GM23248 (cell line): Measurements from ENCODE around the gene SNAI3. TPM values are rescaled to one million over a fixed set of nuclear protein-coding genes. Genes with fewer than 3 reads are reported as not detected.

ENCODE experiments used
- DNase-seq: peaks from one replicate; pipeline ENCODE4 v3.0.0-alpha.2; 2015
- H2AFZ ChIP-seq: fragments of 200-600 bp; sonication (generic); 2 replicates; pipeline ENCODE4 v1.6.1; 2016; ENCODE audit warnings: antibody characterized with exemption
- H3F3A ChIP-seq: fragments of 200-600 bp; sonication (generic); 2 replicates; pipeline ENCODE4 v1.6.1; 2016; ENCODE audit warnings: mild to moderate bottlenecking, antibody characterized with exemption, mixed run types; ENCODE audit not compliant: insufficient read depth
- H3K27ac ChIP-seq: fragments of 200-600 bp; sonication (generic); 2 replicates; pipeline ENCODE4 v1.5.1; 2016; ENCODE audit warnings: mild to moderate bottlenecking
- H3K27me3 ChIP-seq: fragments of 200-600 bp; sonication (generic); replicated peaks from 2 replicates; pipeline ENCODE4 v1.6.1; 2016; ENCODE audit warnings: mild to moderate bottlenecking; ENCODE audit not compliant: insufficient read depth
- H3K36me3 ChIP-seq: fragments of 200-600 bp; sonication (generic); 2 replicates; pipeline ENCODE4 v1.6.1; 2016; ENCODE audit warnings: low read depth, mild to moderate bottlenecking
- H3K4me1 ChIP-seq: fragments of 200-600 bp; sonication (generic); 2 replicates; pipeline ENCODE4 v1.6.1; 2016; ENCODE audit warnings: mild to moderate bottlenecking; ENCODE audit not compliant: insufficient read depth
- H3K4me2 ChIP-seq: fragments of 200-600 bp; sonication (generic); one replicate; pipeline ENCODE4 v1.6.1; 2016; ENCODE audit warnings: mild to moderate bottlenecking; ENCODE audit not compliant: unreplicated experiment
- H3K4me3 ChIP-seq: fragments of 200-600 bp; sonication (generic); 2 replicates; pipeline ENCODE4 v1.5.1; 2016; ENCODE audit warnings: mild to moderate bottlenecking
- H3K79me2 ChIP-seq: fragments of 200-600 bp; sonication (generic); 2 replicates; pipeline ENCODE4 v1.6.1; 2016; ENCODE audit warnings: mild to moderate bottlenecking; ENCODE audit not compliant: insufficient read depth
- H3K9ac ChIP-seq: fragments of 200-600 bp; sonication (generic); 2 replicates; pipeline ENCODE4 v1.6.1; 2016; ENCODE audit warnings: mild to moderate bottlenecking
- H3K9me2 ChIP-seq: fragments of 200-600 bp; sonication (generic); 2 replicates; pipeline ENCODE4 v1.6.1; 2016; ENCODE audit warnings: mixed run types, mild to moderate bottlenecking, moderate library complexity; ENCODE audit not compliant: insufficient read depth
- H3K9me3 ChIP-seq: fragments of 200-600 bp; sonication (generic); one replicate; pipeline ENCODE4 v1.6.1; 2017; ENCODE audit warnings: low read depth
- H4K20me1 ChIP-seq: fragments of 200-600 bp; sonication (generic); 2 replicates; pipeline ENCODE4 v1.6.0; 2016; ENCODE audit not compliant: insufficient read depth
- EZH2 ChIP-seq: fragments of 200-600 bp; sonication (generic); IDR thresholded peaks from 2 replicates; pipeline ENCODE4 v1.6.1; 2018; ENCODE audit warnings: antibody characterized with exemption, mild to moderate bottlenecking; ENCODE audit not compliant: insufficient read depth, poor library complexity, severe bottlenecking
- EZH2phosphoT487 ChIP-seq: fragments of 200-600 bp; sonication (generic); IDR thresholded peaks from 2 replicates; pipeline ENCODE4 v1.6.1; 2018; ENCODE audit warnings: antibody characterized with exemption, moderate library complexity, mild to moderate bottlenecking, low read depth; ENCODE audit not compliant: insufficient read depth
- WGBS, 2 experiments: methylation state at CpG; one replicate each; pipeline ENCODE4 v1.1.6; 2015 to 2017; ENCODE audit warnings: low lambda C conversion rate in 2 of 2, low coverage in 1 of 2; ENCODE audit errors: missing lambda C conversion rate in 2 of 2; 5-methylcytosine and 5-hydroxymethylcytosine counted together
- in situ Hi-C: fragments of 300-500 bp; cut with MboI; formaldehyde crosslinking; loops from 2 replicates; pipeline ENCODE4 v1.15.0; 2020
- polyA plus RNA-seq: library from polyadenylated mRNA; unstranded; fragments of >200 nt; fragmentation: Nextera tagmentation; extraction: Ambion mirVana; gene quantifications from 2 replicates; pipeline ENCODE4 v1.2.1, GENCODE V29; 2016
- total RNA-seq: library from RNA; depleted of rRNA; stranded (reverse); fragments of >200 nt; shearing (Covaris generic); gene quantifications from 2 replicates; pipeline ENCODE4 v1.2.3, GENCODE V29; 2014

The SNAI3 gene
- total and polyA plus RNA-seq, 2 experiments from 2014 or later: 0.71 TPM; not detected in 1

GRCh38 chr16:88692861-88693260 is 6.6 kb upstream of the SNAI3 start:
- WGBS, 2 experiments: 79 to 80% methylated on average over 10 of the region's 10 CpGs
- DNase-seq: no peak
- Histone ChIP-seq H2AFZ (no peak overlapping the region), H3K27me3 (peaks cover 4% of the 10 kb centered on the region; the same call in 1 of the 2 replicates), H3K27ac (no peak overlapping the region), H3K4me2 (no peak overlapping the region), H3F3A (no peaks in the 10 kb centered on the region), H4K20me1 (no peaks in the 10 kb centered on the region), H3K9me2 (no peaks in the 10 kb centered on the region), H3K4me3 (no peak overlapping the region), H3K36me3 (no peaks in the 10 kb centered on the region), H3K79me2 (no peaks in the 10 kb centered on the region), H3K4me1 (no peaks in the 10 kb centered on the region), H3K9me3 (no peaks in the 10 kb centered on the region), H3K9ac (no peak overlapping the region)
- TF ChIP-seq EZH2: no peak
- TF ChIP-seq EZH2phosphoT487: no peak
- in situ Hi-C loops: no loop called here

DNA sequence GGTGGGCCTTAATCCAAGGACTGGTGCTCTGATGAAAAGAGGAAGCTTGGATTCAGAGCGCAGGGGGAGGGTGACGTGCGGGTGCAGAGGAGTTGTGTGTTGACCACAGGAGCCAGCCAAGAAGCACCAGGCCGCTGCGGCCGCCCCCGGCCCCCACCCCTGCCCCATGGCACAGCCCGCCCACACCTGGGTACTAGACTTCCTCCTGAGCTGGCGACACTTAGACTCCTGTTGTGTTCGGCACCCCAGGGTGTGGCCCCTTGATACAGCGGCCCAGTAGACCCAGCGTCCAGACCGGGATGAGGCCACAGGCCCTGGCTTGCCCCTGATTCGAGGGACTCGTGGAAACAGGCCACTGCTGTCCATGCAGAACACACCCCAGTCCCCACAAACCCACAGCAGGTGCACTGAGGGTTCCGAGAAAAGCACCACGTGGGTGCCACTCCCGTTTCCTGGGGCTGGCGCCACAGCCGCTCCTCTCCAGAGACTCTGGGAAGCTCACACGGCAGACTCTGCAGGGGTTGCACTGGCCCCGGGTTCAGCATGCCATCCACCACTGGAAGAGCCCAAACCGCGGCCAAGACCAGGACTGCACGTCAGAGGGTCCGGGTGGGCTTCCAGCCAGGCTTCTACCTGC is 5.7 kb upstream of the SNAI3 start:
- TF ChIP-seq EZH2 (no peak), EZH2phosphoT487 (no peak)
- no peaks in the 10 kb centered on the region for H3K4me1 ChIP-seq
- H3F3A ChIP-seq: no peaks in the 10 kb centered on the region
- peaks cover 10% of the 10 kb centered on the region for H3K27me3 ChIP-seq
- no peak overlapping the region for H3K9ac ChIP-seq
- H2AFZ ChIP-seq: no peak overlapping the region
- H3K4me3 ChIP-seq: no peak overlapping the region
- no peaks in the 10 kb centered on the region for H3K36me3 ChIP-seq
- H3K27ac ChIP-seq: no peak overlapping the region
- 79 to 82% methylated on average over 20 to 26 of the region's 26 CpGs for WGBS, 2 experiments
- H3K9me3 ChIP-seq: no peaks in the 10 kb centered on the region
- no peaks in the 10 kb centered on the region for H3K9me2 ChIP-seq
- DNase-seq: no peak
- no peak overlapping the region for H3K4me2 ChIP-seq
- in situ Hi-C loops: no loop called here
- no peaks in the 10 kb centered on the region for H4K20me1 ChIP-seq
- H3K79me2 ChIP-seq: no peaks in the 10 kb centered on the region

DNA sequence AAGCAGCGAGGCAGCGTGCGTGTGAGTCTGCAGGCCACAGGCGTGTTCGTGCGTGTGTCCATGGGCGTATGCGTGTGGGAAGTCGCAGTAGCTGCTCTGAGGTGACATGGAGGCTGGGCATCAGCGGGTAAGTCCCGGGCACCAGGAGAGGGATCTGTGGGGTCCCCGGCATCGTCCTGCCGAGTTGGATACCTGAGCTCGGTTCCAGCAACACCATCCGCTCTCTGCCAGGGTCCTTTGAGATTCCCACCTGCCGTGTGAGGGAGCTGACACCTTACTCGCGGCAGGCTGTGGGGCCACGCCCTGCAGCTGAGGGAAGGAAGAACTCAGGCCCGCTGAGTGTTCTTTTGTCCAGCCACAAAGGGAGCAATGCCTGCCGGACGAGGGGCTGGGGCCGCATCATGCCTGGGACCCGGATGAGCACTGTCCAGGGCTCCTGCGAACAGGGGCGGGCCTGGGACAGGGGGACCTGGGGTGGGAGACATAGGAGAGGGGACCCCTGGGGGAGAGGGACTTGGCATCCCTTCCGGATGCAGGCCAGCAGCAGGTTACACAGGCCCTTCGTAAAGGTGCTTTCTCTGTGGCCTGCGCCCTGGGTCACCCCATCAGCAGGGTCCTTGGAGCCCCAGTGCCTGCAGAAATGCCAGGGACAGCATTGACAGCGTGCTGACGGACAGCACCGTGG is 5.0 kb upstream of the SNAI3 start:
- in situ Hi-C loops: no loop called here

DNA sequence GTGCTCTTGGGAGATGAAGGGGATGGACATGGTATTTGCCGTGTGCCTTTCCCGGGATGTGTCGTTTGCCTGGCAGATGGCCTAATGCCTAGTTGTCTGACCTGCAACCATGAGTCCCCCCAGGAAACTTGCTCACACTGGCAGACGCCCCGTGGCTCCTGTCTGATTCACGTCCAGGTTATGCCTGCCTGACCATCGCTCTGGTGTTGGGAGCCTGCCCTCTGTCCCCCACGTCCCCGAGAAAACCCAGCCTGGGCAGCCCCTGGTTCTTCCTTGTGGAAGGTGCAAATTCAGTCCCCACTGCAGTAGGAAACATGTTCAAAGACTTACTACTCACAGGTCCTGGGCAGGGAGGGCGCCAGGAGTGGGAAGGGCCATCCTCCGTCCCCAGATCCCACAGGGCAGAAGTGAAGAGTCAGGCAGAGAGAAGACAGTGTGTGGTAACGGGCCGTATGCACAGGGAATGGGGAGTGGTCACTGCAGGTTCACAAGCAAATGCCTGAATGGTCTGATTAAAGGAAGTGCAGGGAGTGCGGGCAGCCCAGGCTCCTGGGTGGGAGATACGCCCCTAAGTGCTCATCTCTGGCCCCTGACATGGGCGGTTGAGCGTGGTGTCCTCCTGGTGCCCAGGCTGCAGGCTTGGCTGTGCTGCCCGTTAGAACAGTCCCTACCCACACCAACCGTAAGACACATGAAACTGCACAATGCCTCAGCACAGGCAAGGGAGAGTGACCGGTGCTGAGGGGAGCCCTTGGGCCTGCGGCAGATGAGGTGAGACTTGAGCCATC is 4.2 kb upstream of the SNAI3 start:
- no peak for DNase-seq
- in situ Hi-C loops: no loop called here
- WGBS, 2 experiments: 79 to 82% methylated on average over 20 to 21 of the region's 21 CpGs

More for the DNA sequence above, 5.0 kb upstream of the SNAI3 start:
- Histone ChIP-seq H2AFZ (no peak overlapping the region), H3K4me1 (no peaks in the 10 kb centered on the region), H3K27me3 (peaks cover 10% of the 10 kb centered on the region), H3K36me3 (no peaks in the 10 kb centered on the region), H3K9ac (no peak overlapping the region), H3K27ac (no peak overlapping the region), H3K9me2 (no peaks in the 10 kb centered on the region), H4K20me1 (no peaks in the 10 kb centered on the region), H3F3A (no peaks in the 10 kb centered on the region), H3K79me2 (no peaks in the 10 kb centered on the region), H3K4me3 (no peak overlapping the region), H3K4me2 (no peak overlapping the region), H3K9me3 (no peaks in the 10 kb centered on the region)
- TF ChIP-seq EZH2phosphoT487 (no peak), EZH2 (no peak)
- 85 to 89% methylated on average over 33 of the region's 33 CpGs for WGBS, 2 experiments
- no peak for DNase-seq

More for the DNA sequence above, 4.2 kb upstream of the SNAI3 start:
- no peaks in the 10 kb centered on the region for H3K4me1 ChIP-seq
- H3K4me2 ChIP-seq: no peak overlapping the region
- no peaks in the 10 kb centered on the region for H3F3A ChIP-seq
- H3K36me3 ChIP-seq: no peaks in the 10 kb centered on the region
- H3K9me3 ChIP-seq: no peaks in the 10 kb centered on the region
- H4K20me1 ChIP-seq: no peaks in the 10 kb centered on the region
- no peak overlapping the region for H3K4me3 ChIP-seq
- H3K27me3 ChIP-seq: peaks cover 15% of the 10 kb centered on the region
- H3K27ac ChIP-seq: no peak overlapping the region
- no peak overlapping the region for H3K9ac ChIP-seq
- H2AFZ ChIP-seq: no peak overlapping the region
- TF ChIP-seq EZH2 (no peak), EZH2phosphoT487 (no peak)
- H3K9me2 ChIP-seq: no peaks in the 10 kb centered on the region
- H3K79me2 ChIP-seq: no peaks in the 10 kb centered on the region
